H1 (cell line): Measurements from ENCODE around the gene CELF4. TPM values are rescaled to one million over a fixed set of nuclear protein-coding genes. Genes with fewer than 3 reads are reported as not detected.

ENCODE experiments used
- CTCF ChIA-PET: fragments of 300-600 bp; sonication (Branson Sonifier 250); formaldehyde crosslinking; loops from one replicate; lab custom pipeline; 2021; ENCODE audit not compliant: partially characterized antibody; lab: Charles Lee
- POLR2A ChIA-PET: fragments of 300-600 bp; sonication (Branson Sonifier 250); formaldehyde crosslinking; loops from one replicate; lab custom pipeline; 2021; ENCODE audit warnings: inconsistent platforms; ENCODE audit not compliant: partially characterized antibody; lab: Charles Lee
- DNase-seq, 2 experiments: peaks; one replicate each; pipeline versions ENCODE4 v3.0.0 to v3.0.0-alpha.2; 2010 to 2022; ENCODE audit warnings: low spot score in 2 of 2, low read depth in 1 of 2, mixed read lengths in 1 of 2
- FAIRE-seq: peaks from 2 replicates; lab custom pipeline; 2011; peaks lifted over from hg19 to GRCh38; lab: Jason Lieb, UNC
- H2AFZ ChIP-seq: 2 replicates; pipeline ENCODE4 v1.8.1; 2012; ENCODE audit warnings: low read length, inconsistent platforms
- H2AK5ac ChIP-seq: 2 replicates; pipeline ENCODE4 v1.6.1; 2013; ENCODE audit warnings: low read depth, low read length
- H2BK120ac ChIP-seq: replicated peaks from 2 replicates; pipeline ENCODE3; 2013; ENCODE audit warnings: low read depth, low read length, inconsistent platforms
- H2BK12ac ChIP-seq: 2 replicates; pipeline ENCODE4 v1.6.1; 2013; ENCODE audit warnings: low read depth, low read length
- H2BK15ac ChIP-seq: 2 replicates; pipeline ENCODE4 v1.6.1; 2013; ENCODE audit warnings: low read length
- H2BK20ac ChIP-seq: 2 replicates; pipeline ENCODE4 v1.6.1; 2013; ENCODE audit warnings: low read length
- H2BK5ac ChIP-seq: 2 replicates; pipeline ENCODE4 v1.6.1; 2013; ENCODE audit warnings: low read depth, low read length
- H3K14ac ChIP-seq: 2 replicates; pipeline ENCODE4 v1.6.1; 2013; ENCODE audit warnings: inconsistent platforms; ENCODE audit not compliant: insufficient read length
- H3K18ac ChIP-seq: 2 replicates; pipeline ENCODE4 v1.6.1; 2013; ENCODE audit warnings: low read length; ENCODE audit errors: extremely low read depth
- H3K23ac ChIP-seq: 2 replicates; pipeline ENCODE4 v1.6.1; 2013; ENCODE audit warnings: inconsistent platforms; ENCODE audit not compliant: insufficient read length
- H3K23me2 ChIP-seq: 2 replicates; pipeline ENCODE4 v1.6.1; 2013; ENCODE audit warnings: low read depth, low read length
- H3K27ac ChIP-seq: 2 replicates; pipeline ENCODE4 v1.6.1; 2011; ENCODE audit warnings: low read depth, low read length, inconsistent platforms
- H3K27me3 ChIP-seq, 4 experiments: replicated peaks in 1 of 4; 1 replicate in 1 of 4; 2 replicates in 3 of 4; pipeline versions ENCODE4 v1.6.1 to v1.8.1; 2011 to 2013; ENCODE audit warnings: low read length in 3 of 4, mild to moderate bottlenecking in 3 of 4, inconsistent platforms in 2 of 4, mixed read lengths in 2 of 4, moderate library complexity in 1 of 4; ENCODE audit not compliant: control insufficient read depth in 3 of 4, insufficient read depth in 3 of 4; ENCODE audit errors: extremely low read depth in 1 of 4
- H3K36me3 ChIP-seq, 4 experiments: 2 replicates each; pipeline versions ENCODE4 v1.6.1 to v1.8.1; 2011 to 2013; ENCODE audit warnings: mild to moderate bottlenecking in 4 of 4, low read length in 3 of 4, moderate library complexity in 2 of 4, control low read depth in 1 of 4, inconsistent platforms in 1 of 4; ENCODE audit not compliant: insufficient read depth in 4 of 4, control insufficient read depth in 2 of 4
- H3K4ac ChIP-seq: replicated peaks from 2 replicates; pipeline ENCODE3; 2013; ENCODE audit warnings: low read length, low read depth, mixed read lengths, inconsistent platforms; ENCODE audit not compliant: insufficient read length
- H3K4me1 ChIP-seq, 4 experiments: replicated peaks in 1 of 4; 1 replicate in 1 of 4; 2 replicates in 3 of 4; pipeline versions ENCODE4 v1.6.1 to v1.8.1; 2011 to 2013; ENCODE audit warnings: low read length in 3 of 4, inconsistent platforms in 2 of 4, mixed read lengths in 1 of 4; ENCODE audit not compliant: insufficient read depth in 4 of 4, control insufficient read depth in 3 of 4
- H3K4me2 ChIP-seq, 2 experiments: 2 replicates each; pipeline versions ENCODE4 v1.6.1 to v1.8.1; 2011 to 2013; ENCODE audit warnings: low read depth in 2 of 2, low read length in 2 of 2, control low read depth in 1 of 2, inconsistent platforms in 1 of 2, mild to moderate bottlenecking in 1 of 2; ENCODE audit not compliant: insufficient read depth in 1 of 2
- H3K4me3 ChIP-seq, 4 experiments: fragments of 200-600, 300-600 bp in 1 of 4; sonication (generic), shearing (Covaris generic), sonication (Bioruptor Twin) in 1 of 4; 2 replicates each; pipeline versions ENCODE4 v1.5.1 to v1.8.1; 2011 to 2016; ENCODE audit warnings: low read length in 4 of 4, low read depth in 3 of 4, control low read depth in 2 of 4, inconsistent platforms in 2 of 4, mild to moderate bottlenecking in 2 of 4, mixed read lengths in 1 of 4, moderate library complexity in 1 of 4; ENCODE audit not compliant: insufficient read depth in 2 of 4; ENCODE audit errors: extremely low read depth in 1 of 4
- H3K56ac ChIP-seq: replicated peaks from 2 replicates; pipeline ENCODE3; 2013; ENCODE audit warnings: low read depth, mild to moderate bottlenecking, mixed read lengths, low read length, inconsistent platforms; ENCODE audit not compliant: insufficient read length
- H3K79me1 ChIP-seq: 2 replicates; pipeline ENCODE4 v1.6.1; 2013; ENCODE audit warnings: low read depth, low read length, control low read depth
- H3K79me2 ChIP-seq, 2 experiments: 2 replicates each; pipeline versions ENCODE4 v1.6.1 to v1.8.1; 2012 to 2013; ENCODE audit warnings: low read length in 2 of 2, mild to moderate bottlenecking in 2 of 2, inconsistent platforms in 1 of 2; ENCODE audit not compliant: insufficient read depth in 2 of 2, control insufficient read depth in 1 of 2
- H3K9ac ChIP-seq, 4 experiments: replicated peaks in 1 of 4; 1 replicate in 1 of 4; 2 replicates in 3 of 4; pipeline versions ENCODE4 v1.6.1 to v1.8.1; 2011 to 2013; ENCODE audit warnings: low read depth in 3 of 4, low read length in 3 of 4, control low read depth in 2 of 4, mild to moderate bottlenecking in 2 of 4, moderate library complexity in 2 of 4, inconsistent platforms in 1 of 4; ENCODE audit errors: extremely low read depth in 1 of 4
- H3K9me3 ChIP-seq, 2 experiments: 2 replicates each; pipeline versions ENCODE4 v1.6.1 to v1.8.1; 2012 to 2013; ENCODE audit warnings: mild to moderate bottlenecking in 2 of 2, moderate library complexity in 2 of 2, control low read depth in 1 of 2, inconsistent platforms in 1 of 2, low read depth in 1 of 2, low read length in 1 of 2, mixed read lengths in 1 of 2; ENCODE audit not compliant: insufficient read depth in 2 of 2
- H4K20me1 ChIP-seq, 2 experiments: replicated peaks in 1 of 2; 2 replicates each; pipeline versions ENCODE3 to v1.8.1; 2011 to 2013; ENCODE audit warnings: inconsistent platforms in 2 of 2, low read length in 2 of 2, mild to moderate bottlenecking in 1 of 2; ENCODE audit not compliant: insufficient read depth in 2 of 2, control insufficient read depth in 1 of 2
- H4K5ac ChIP-seq: 2 replicates; pipeline ENCODE4 v1.6.1; 2013; ENCODE audit warnings: low read length, low read depth, mixed read lengths, inconsistent platforms; ENCODE audit not compliant: insufficient read length
- H4K8ac ChIP-seq: 2 replicates; pipeline ENCODE4 v1.8.0; 2013; ENCODE audit warnings: mild to moderate bottlenecking, moderate library complexity, low read length, inconsistent platforms; ENCODE audit not compliant: insufficient read depth; ENCODE audit errors: extremely low read depth
- H4K91ac ChIP-seq: replicated peaks from 2 replicates; pipeline ENCODE3; 2013; ENCODE audit warnings: low read length, mixed read lengths, inconsistent platforms; ENCODE audit not compliant: insufficient read length
- BACH1 ChIP-seq: IDR thresholded peaks from 2 replicates; pipeline ENCODE4 v1.6.1; 2012; ENCODE audit warnings: low read length, improper control_type of control experiment
- CBX5 ChIP-seq: fragments of 300-800, 300-1000 bp; sonication (generic); IDR thresholded peaks from 2 replicates; pipeline ENCODE4 v1.7.1; 2016; ENCODE audit warnings: antibody characterized with exemption, low read length, low read depth
- CREB1 ChIP-seq: IDR thresholded peaks from 2 replicates; pipeline ENCODE4 v1.6.1; 2012; ENCODE audit warnings: inconsistent platforms
- CTCF ChIP-seq, 3 experiments: IDR thresholded peaks; 1 replicate in 2 of 3; 2 replicates in 1 of 3; pipeline versions ENCODE4 v1.5.1 to v1.6.1; 2011; ENCODE audit warnings: low read length in 3 of 3, mild to moderate bottlenecking in 3 of 3, inconsistent platforms in 2 of 3, low read depth in 1 of 3, moderate library complexity in 1 of 3; ENCODE audit not compliant: insufficient read depth in 1 of 3; ENCODE audit errors: control extremely low read depth in 1 of 3
- EZH2 ChIP-seq: fragments of 200-600 bp; sonication (generic); IDR thresholded peaks from 2 replicates; pipeline ENCODE4 v1.7.1; 2012; ENCODE audit warnings: low read depth, mild to moderate bottlenecking, moderate library complexity, low read length, inconsistent platforms; ENCODE audit not compliant: severe bottlenecking
- GABPA ChIP-seq: IDR thresholded peaks from 2 replicates; pipeline ENCODE4 v1.6.1; 2011; ENCODE audit warnings: mild to moderate bottlenecking, low read length, moderate library complexity, borderline replicate concordance; ENCODE audit not compliant: insufficient read depth
- MAX ChIP-seq: IDR thresholded peaks from 2 replicates; pipeline ENCODE4 v1.6.1; 2012; ENCODE audit warnings: inconsistent platforms
- SIN3A ChIP-seq, 2 experiments: IDR thresholded peaks in 1 of 2; conservative IDR thresholded peaks in 1 of 2; 2 replicates each; pipeline ENCODE4 v1.6.1; 2011 to 2012; ENCODE audit warnings: low read length in 2 of 2, improper control_type of control experiment in 1 of 2, low read depth in 1 of 2, mild to moderate bottlenecking in 1 of 2
- TEAD4 ChIP-seq: IDR thresholded peaks from 2 replicates; pipeline ENCODE4 v1.6.1; 2012; ENCODE audit warnings: low read depth, low read length, inconsistent platforms, mixed read lengths
- WGBS, 2 experiments: shearing (Covaris generic) in 1 of 2; methylation state at CpG; one replicate each; pipeline versions ENCODE4 v1.1.6 to v1.1.7; 2013 to 2015; ENCODE audit warnings: low lambda C conversion rate in 2 of 2, mixed read lengths in 2 of 2, inconsistent platforms in 1 of 2, low coverage in 1 of 2, missing lambda C conversion rate in 1 of 2; ENCODE audit not compliant: insufficient replicate concordance in 2 of 2, insufficient coverage in 1 of 2, insufficient read length in 1 of 2; ENCODE audit errors: extremely low coverage in 1 of 2, missing lambda C conversion rate in 1 of 2; 5-methylcytosine and 5-hydroxymethylcytosine counted together
- polyA plus RNA-seq, 7 experiments: library from polyadenylated mRNA; depleted of rRNA in 3 of 7; stranded (reverse) in 5 of 7; unstranded in 2 of 7; fragments of >200 nt in 5 of 7; fragments of 200-250 nt in 2 of 7; gene quantifications; 1 replicate in 5 of 7; 2 replicates in 1 of 7; 4 replicates in 1 of 7; pipeline versions ENCODE4 v1.2.1 to v1.2.3, GENCODE V29; 2011 to 2013; ENCODE audit warnings: missing spikeins in 2 of 7, mixed read lengths in 2 of 7
- total RNA-seq: library from RNA; stranded (reverse); fragmentation: NEBNext Ultra II Directional; extraction: Animal tissue kit (Norgen Biotek cat#: 25700); gene quantifications from 2 replicates; pipeline ENCODE4 v1.2.1, GENCODE V29; 2021

CELF4 gene
- total and polyA plus RNA-seq, 2 of the 8 experiments (the other 6 are each of a cell fraction or from before 2014, with no cell fraction given): 1.6 to 3.4 TPM

- Histone ChIP-seq H3K4me3 (no peak overlapping the region), H2BK20ac (no peak overlapping the region), H3K79me1 (no peaks in the 10 kb centered on the region), H4K5ac (no peak overlapping the region), H3K56ac (no peak overlapping the region), H3K4me1 (peaks cover 0 to 20% (median 14%) of the 10 kb centered on the region in 4 experiments; a peak in 6 of 7 replicates), H3K4ac (no peak overlapping the region), H3K9me3 (peaks cover 10 to 13% of the 10 kb centered on the region in 2 experiments; a peak in 3 of 4 replicates), H3K36me3 (no peaks in the 10 kb centered on the region), H3K79me2 (no peaks in the 10 kb centered on the region), H3K23me2 (no peaks in the 10 kb centered on the region; the same call in 1 of the 2 replicates), H3K14ac (no peak overlapping the region), H3K18ac (no peak overlapping the region), H3K27me3 (peaks cover 2 to 24% (median 20%) of the 10 kb centered on the region in 4 experiments), H4K8ac (no peak overlapping the region), H3K4me2 (no peak overlapping the region), H4K91ac (no peak overlapping the region), H4K20me1 (peaks cover 2 to 3% of the 10 kb centered on the region in 2 experiments), H2BK5ac (no peak overlapping the region), H2BK120ac (no peak overlapping the region), H3K27ac (no peak overlapping the region), H3K23ac (no peak overlapping the region), H2BK12ac (no peak overlapping the region), H3K9ac (no peak overlapping the region), H2AK5ac (no peak overlapping the region), H2AFZ (no peak overlapping the region), H2BK15ac (no peak overlapping the region)
- FAIRE-seq: no peak
- ChIA-PET CTCF (interaction anchor here (1.0 to 2.5 kb wide), 6 partner anchors 8 to 447 kb away, joined by 3 to 9 read pairs (median 6); no protein-coding TSS in a partner anchor), POLR2A (no interaction called here)
- DNase-seq: no peak
- TF ChIP-seq SIN3A (conservative IDR thresholded peaks at IDR 0.05 in 1 of 2, IDR thresholded peaks at IDR 0.05 in 1 of 2; ENCODE audit: low read depth in 1 of 2, low read length in 2 of 2): no peak
- no peak for TF ChIP-seq GABPA
- TF ChIP-seq EZH2: no peak
- no peak for TF ChIP-seq BACH1
- TF ChIP-seq CBX5: no peak
- TF ChIP-seq MAX: no peak
- no peak for TF ChIP-seq CREB1
- TF ChIP-seq CTCF (IDR thresholded peaks at IDR 0.05; ENCODE audit: control extremely low read depth in 1 of 3, insufficient read depth in 1 of 3, low read depth in 1 of 3, low read length in 3 of 3): no peak
- TF ChIP-seq TEAD4: no peak
- WGBS, 2 experiments: 81% methylated on average over 5 of the region's 5 CpGs; no CpG with 5 or more reads in 1 of the 2 experiments
Measured at GRCh38 chr18:37389041-37389440, 176.6 kb downstream of the CELF4 start.
